HTERT RPE-1 (cell line): ENCODE data around the gene AIFM2.
"Not testable (repeated sequence)": the region's sequence is repeated elsewhere in the genome, so short reads cannot be mapped to it uniquely, and the experiment has no call there.

Experiments used
- in situ Hi-C: fragments of 300-500 bp; cut with MboI; formaldehyde crosslinking; loops from 4 replicates; pipeline ENCODE4 v1.14.3; 2020; ENCODE audit warnings: low sequenced_read_pairs

Gene AIFM2

GRCh38 chr10:70132098-70133029, at the start of gene AIFM2:
TSS of gene AIFM2 (minus strand) at chr10:70132825. CDS start at chr10:70124084, 8,741 bp downstream.
- in situ Hi-C loops: no loop called here

GRCh38 chr10:70179209-70179608, 46.6 kb upstream of the AIFM2 start:
- in situ Hi-C loops: not testable (repeated sequence)

DNA sequence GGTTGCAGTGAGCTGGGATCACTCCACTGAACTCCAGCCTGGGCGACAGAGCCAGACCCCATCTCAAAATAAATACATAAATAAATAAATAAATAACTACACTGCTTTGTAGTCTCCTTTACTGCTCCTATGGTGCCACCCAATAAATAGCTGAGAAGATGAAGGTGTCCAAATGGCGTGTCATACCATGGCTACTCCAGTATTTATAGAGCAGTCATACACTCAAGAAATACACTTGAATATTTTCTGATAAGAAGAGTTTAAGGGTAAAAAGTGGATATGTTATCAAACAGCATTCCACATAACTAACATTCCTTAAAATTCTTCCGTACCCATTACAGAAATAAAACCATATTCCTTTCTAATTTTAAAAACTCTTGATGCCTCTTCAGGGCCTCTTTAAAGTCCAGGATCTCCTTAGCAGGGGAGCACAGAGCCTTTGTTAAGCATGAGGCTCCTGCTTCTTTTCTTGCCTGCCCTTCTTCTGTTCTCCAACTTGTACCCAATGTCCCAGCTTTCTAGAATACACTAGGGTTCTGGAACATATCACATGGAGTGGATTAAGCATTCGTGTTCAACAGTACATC, 45.6 kb upstream of the AIFM2 start:
- in situ Hi-C loops: no loop called here

DNA sequence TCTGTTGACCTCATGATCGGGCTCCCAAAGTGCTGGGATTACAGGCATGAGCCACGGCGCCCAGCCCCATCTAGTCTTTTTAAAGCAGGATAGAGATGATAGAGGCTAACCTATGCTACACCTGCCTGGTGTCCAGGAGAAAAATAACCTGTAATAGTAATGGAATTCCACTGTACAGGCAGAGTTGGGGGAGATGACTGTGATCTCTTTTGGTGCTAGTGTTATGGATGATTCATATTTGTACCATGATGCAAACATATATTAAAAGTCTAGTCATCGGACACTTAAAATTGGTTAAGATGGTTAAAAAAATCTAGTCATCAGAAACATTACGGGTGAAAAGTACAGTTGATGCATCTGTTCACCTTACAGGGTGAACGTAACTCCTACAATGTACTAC, 43.8 kb upstream of the AIFM2 start:
- in situ Hi-C loops: no loop called here

DNA sequence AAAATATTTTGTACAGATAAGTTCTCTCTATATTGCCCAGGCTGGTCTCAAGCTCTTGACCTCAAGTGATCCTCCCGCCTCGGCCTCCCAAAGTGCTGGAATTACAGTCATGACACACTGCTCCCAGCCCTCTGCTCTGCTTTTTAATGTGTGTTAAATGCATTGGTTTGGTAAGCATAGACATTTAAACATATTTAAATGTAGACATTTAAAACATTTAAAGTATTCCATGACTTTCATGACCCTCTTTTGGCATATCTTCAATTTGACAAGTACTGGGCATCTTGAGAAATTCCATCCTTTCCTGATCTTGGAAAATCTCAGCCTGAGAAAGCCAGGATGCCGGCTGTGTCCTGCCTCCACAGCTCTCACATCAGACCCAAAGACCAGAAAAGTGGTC, 42.9 kb upstream of the AIFM2 start:
- in situ Hi-C loops: no loop called here

DNA sequence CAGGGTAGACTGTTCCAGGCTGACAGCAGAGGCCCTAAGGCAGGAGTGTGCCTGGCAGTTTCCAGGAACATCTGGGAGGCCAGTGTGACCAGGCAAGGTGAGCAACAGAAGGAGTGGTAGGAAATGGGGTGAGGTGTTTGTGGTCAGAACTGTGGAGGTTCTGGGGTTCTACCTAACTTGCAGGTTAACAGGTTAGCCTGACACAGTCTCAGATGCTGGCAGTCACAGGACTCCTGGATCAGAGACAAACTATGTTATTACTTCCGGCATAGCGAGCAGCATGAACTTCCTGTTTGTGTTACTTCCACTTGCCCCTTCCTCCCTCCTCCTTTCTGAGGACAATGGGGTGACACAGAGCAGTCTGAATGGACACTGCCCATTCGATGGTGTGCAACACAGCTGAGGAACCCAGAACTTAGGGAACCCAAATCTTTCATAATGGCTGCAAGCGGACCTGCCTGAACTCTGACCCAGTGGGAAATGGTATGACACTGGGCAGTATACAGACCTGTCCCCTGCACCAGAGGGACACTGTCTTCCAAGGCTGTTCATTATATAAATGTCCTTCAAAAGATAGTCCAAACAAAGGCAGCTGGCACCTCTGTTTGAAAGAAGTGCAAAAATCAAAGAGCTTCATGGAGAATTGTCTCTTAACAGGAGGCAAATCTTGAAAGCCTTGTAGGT, 41.6 kb upstream of the AIFM2 start:
- in situ Hi-C loops: no loop called here

DNA sequence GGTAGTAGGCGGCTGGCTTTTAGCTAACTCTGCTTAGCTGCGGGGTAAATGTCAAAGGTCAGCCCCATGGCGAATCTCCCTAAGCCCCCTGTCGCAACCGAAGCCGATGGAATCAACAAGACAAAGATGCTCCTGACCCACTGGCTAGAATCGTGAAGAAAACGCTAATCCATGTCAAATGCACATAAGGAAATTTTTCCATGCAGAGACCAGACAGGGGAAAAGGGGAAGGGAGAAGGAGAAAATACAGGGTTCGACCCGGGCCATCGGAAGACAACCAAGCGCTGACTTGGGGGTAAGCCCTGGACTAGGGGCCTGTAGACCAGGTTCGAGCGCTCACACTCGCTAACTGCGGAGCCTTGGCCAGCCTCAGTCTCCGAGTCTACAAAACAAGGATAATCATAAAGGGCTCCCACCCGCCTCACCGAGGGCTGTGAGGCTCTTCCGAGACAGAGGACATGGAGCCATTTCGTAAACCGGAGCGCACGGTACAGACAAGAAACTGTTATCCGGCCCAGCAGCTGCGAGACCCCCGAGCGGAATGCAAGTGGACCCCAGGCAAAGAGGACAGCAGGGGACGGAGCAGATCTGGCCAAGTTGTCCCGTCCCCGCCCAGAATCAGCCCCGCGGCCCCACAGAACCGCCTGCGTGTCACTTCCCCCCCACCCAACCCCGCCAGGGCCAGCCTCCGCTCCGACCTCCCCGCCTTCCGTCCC, 37.2 kb upstream of the AIFM2 start:
- in situ Hi-C loops: no loop called here

- in situ Hi-C loops: no loop called here
These were observed 36.4 kb upstream of the AIFM2 start for GRCh38 chr10:70169011-70169410.

DNA sequence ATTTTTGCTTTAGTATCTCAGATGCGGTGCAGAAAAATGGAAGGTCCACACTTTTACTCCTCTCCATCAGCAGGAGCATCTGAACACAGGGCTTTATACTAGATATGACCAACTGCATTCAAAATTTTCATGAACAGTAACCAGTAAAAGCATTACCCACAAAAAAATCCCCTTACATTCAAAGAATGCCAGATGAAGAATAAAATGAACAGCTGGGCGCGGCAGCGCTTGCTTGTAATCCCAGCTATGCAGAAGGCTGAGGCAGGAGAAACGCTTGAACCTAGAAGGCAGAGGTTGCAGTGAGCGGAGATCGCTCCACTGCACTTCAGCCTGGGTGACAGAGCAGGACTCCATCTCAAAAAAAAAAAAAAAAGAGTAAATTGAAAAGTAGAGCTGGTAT, 34.6 kb upstream of the AIFM2 start:
- in situ Hi-C loops: no loop called here

DNA sequence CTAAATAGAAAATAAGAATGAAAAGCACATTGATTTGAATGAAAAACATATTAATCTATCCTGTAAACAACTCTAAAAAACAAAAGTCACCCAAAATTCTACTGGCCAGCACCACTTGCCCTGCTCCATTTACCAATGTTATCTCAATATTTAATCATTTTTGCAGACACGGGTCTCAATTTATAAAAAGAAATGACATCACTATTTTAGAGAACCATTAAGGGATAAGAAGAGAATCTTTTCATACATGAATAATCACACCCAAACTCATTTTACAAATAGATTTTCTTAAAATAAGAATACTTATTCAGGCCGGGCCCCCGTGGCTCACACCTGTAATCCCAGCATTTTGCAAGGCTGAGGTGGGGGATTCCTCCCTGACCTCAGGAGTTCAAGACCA, 33.8 kb upstream of the AIFM2 start:
- in situ Hi-C loops: no loop called here

DNA sequence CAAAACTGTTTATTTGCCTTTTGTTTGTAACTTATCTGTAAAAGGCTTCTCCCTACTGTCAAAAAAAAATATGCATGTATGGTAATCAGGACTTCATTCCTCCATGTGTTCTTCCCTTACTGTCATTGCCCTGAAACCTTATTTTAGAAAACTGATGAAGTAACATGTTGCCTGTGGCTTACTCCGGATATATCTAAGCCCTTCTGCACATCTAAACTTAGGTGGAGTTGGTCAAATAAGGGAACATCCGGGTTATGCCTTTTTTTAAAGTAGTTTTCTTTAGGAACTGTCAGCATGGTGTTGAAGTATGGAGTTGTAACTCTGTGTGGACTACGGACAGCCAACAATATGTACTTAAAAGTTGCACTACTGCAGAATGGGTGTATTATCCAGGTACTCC, 31.5 kb upstream of the AIFM2 start:
- in situ Hi-C loops: no loop called here

- in situ Hi-C loops: no loop called here
These were observed 30.8 kb upstream of the AIFM2 start for GRCh38 chr10:70163448-70163847.

GRCh38 chr10:70162892-70163201, 30.2 kb upstream of the AIFM2 start:
- in situ Hi-C loops: no loop called here

DNA sequence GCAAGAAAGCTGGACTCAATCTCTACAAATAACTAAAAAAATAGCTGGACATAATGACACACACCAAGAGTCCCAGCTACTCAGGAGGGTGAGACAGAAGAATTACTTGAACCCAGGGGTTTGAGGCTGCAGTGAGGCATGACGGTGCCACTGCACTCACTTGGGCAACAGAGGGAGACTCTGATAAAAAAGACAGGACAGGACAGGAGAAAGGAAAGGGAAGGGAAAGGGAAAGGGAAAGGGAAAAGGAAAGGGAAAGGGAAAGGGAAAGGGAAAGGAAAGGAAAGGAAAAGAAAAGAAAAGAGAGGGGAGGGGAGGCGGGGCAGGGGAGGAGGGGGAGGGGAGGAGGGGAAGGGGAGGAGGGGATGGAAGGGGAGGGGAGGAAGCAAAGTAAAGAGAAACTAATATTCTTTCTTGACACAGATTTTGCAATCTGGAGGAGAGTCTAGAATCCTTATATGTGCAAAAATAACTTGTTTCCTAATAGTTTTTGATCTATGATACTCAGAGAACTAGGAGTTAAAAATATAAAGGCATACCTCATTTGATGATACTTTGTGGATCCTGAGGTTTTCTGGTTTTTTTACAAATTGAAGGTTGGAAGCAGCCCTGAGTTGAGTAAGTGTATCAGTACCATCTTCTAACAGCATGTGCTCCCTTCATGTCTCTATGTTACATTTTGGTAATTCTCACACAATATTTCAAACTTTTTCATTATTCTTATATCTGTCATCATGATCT, 29.7 kb upstream of the AIFM2 start:
- in situ Hi-C loops: no loop called here

DNA sequence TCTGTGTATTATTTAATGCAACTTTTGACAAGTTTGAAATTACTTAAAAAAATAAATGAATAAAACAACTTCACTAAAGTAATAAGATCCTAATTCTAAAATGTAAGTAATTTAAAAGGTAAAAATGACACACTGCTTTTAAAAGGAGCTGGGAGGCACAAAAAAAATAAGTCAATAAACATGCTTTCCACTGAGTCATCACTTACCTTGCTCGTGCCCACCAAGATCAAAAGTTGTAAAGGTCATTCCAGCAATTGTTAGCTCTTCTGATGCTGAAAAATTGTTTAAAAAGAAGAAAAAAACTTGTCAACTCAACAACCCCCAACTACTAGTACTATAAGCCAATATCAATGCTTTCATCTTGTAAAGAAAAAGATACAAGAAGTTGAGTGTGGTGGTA, 28.2 kb upstream of the AIFM2 start:
- in situ Hi-C loops: no loop called here

DNA sequence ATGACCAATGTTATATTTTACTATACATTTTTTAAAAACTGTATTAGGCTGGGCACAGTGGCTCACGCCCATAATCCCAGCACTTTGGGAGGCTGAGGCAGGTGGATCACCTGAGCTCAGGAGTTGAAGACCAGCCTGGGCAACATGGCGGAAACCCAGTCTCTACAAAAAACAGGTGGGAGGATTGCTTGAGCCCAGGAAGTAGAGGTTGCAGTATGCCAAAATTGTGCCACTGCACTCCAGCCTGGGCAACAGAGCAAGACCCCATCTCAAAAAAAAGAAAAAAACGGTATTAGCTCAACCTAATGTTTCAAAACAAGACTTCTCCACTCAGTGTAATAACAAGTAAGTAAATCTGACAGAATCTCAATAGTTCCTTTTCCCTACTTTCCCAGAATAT, 26.7 kb upstream of the AIFM2 start:
- in situ Hi-C loops: not testable (repeated sequence)

GRCh38 chr10:70158113-70158512, 25.5 kb upstream of the AIFM2 start:
- in situ Hi-C loops: no loop called here

DNA sequence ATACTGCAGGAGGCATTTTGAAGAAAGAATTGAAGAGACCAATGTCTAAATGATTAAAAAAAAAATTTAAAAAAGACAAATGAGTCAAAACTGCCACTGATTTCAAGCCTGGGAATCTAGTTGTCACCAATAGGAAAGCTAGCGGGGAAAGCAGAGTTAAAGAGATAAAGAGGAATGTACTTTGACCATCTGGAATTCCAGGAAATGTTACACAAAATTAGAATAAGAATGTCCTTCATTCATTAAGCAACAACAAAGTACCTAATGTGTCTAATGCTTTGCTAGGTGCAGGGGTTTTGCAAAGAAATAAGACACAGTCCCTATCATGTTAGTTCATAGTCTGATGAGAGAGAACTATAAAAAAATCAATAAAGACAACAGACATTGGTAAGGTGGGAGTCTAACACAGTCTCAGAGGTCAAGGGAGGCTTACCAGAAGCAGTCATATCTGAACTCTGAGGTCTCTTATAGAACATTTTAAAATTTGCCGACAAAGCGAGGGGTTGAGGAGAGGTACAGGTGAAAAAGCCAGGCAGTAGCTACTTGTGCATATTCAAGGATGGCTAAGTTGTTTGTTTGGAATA, 22.7 kb upstream of the AIFM2 start:
- in situ Hi-C loops: no loop called here

DNA sequence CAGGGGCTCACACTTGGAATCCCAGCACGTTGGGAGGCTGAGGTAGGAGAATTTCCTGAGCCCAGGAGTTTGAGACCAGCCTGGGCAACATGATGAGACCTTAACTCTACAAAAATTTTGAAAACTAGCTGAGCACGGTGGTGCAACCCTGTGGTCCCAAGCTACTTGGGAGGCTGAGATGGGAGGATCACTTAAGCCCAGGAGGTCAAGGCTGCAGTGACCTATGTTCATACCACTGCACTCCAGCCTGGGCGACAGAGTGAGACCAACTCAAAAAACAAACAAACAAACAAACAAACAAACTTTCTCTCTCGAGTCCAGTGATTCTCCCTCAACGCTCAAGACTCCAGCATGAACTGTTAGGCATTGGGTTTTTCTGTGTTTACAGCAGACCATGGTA, 15.9 kb upstream of the AIFM2 start:
- in situ Hi-C loops: no loop called here

- in situ Hi-C loops: no loop called here
These were observed 14.6 kb upstream of the AIFM2 start for GRCh38 chr10:70147259-70147625.
